Activated CD8-positive, alpha-beta memory T cell treated with anti-CD3 and anti-CD28 coated beads for 24 hours (primary cell): ENCODE measurements around the gene SAAL1.
"Not testable (repeated sequence)": the region's sequence is repeated elsewhere in the genome, so short reads cannot be mapped to it uniquely, and the experiment has no call there.

Source experiments
- DNase-seq: peaks from one replicate; pipeline ENCODE4 v3.0.0-alpha.2; 2020

Gene SAAL1

GRCh38 chr11:18105802-18106574 lies at the start of gene SAAL1:
Gene SAAL1 (minus strand): TSS chr11:18106082. CDS start chr11:18106041, 41 bp downstream.
- peak; percentile 97 for DNase-seq

GRCh38 chr11:18151581-18151980 lies 45.7 kb upstream of the SAAL1 start:
- DNase-seq, result no peak

GRCh38 chr11:18145837-18146236 lies 40.0 kb upstream of the SAAL1 start:
- no peak for DNase-seq

GRCh38 chr11:18145025-18145424 lies 39.1 kb upstream of the SAAL1 start:
- DNase-seq, result no peak

GRCh38 chr11:18144243-18144642 lies 38.4 kb upstream of the SAAL1 start:
- DNase-seq, result no peak

- DNase-seq, result no peak
Observed at GRCh38 chr11:18140145-18140544, 34.3 kb upstream of the SAAL1 start.

- DNase-seq, result no peak
Observed at GRCh38 chr11:18137186-18137800, 31.4 kb upstream of the SAAL1 start.

- DNase-seq, result no peak
Observed at GRCh38 chr11:18135308-18135707, 29.4 kb upstream of the SAAL1 start.

GRCh38 chr11:18132341-18132740 lies 26.5 kb upstream of the SAAL1 start, which contains the start of gene MRGPRX3:
Gene MRGPRX3 (plus strand): TSS chr11:18132571. CDS start chr11:18137203, 4,632 bp downstream.
- DNase-seq, result no peak

- not testable (repeated sequence) for DNase-seq
Observed at GRCh38 chr11:18131115-18131514, 25.2 kb upstream of the SAAL1 start.

GRCh38 chr11:18121331-18121828 lies 15.5 kb upstream of the SAAL1 start:
- DNase-seq, result not testable (repeated sequence)

- DNase-seq, result peak; percentile 80
Observed at GRCh38 chr11:18115360-18116127, 9.7 kb upstream of the SAAL1 start.

GRCh38 chr11:18111005-18111404 lies 5.1 kb upstream of the SAAL1 start:
- DNase-seq, result no peak

GRCh38 chr11:18108254-18108653 lies 2.4 kb upstream of the SAAL1 start:
- DNase-seq, result no peak

- DNase-seq, result no peak
Observed at GRCh38 chr11:18106688-18107087, 806 bp upstream of the SAAL1 start.

GRCh38 chr11:18105086-18105801 lies 638 bp downstream of the SAAL1 start:
- no peak for DNase-seq

GRCh38 chr11:18100926-18101656 lies 4.8 kb downstream of the SAAL1 start:
- DNase-seq, result no peak

GRCh38 chr11:18093959-18094358 lies 11.9 kb downstream of the SAAL1 start:
- no peak for DNase-seq

GRCh38 chr11:18091731-18092130 lies 14.2 kb downstream of the SAAL1 start:
- no peak for DNase-seq

- no peak for DNase-seq
Observed at GRCh38 chr11:18088966-18089365, 16.9 kb downstream of the SAAL1 start.

GRCh38 chr11:18088366-18088765 lies 17.5 kb downstream of the SAAL1 start:
- no peak for DNase-seq

GRCh38 chr11:18081551-18081950 lies 24.3 kb downstream of the SAAL1 start:
- no peak for DNase-seq
